ENCODE measurements around the gene CCDC69.
"Not testable (repeated sequence)": the region's sequence is repeated elsewhere in the genome, so short reads cannot be mapped to it uniquely, and the experiment has no call there.

The CCDC69 gene

GRCh38 chr5:151249281-151249680 is 25.4 kb upstream of the CCDC69 start:
- H3K4me3 ChIP-seq (ENCODE audit: low read depth in 1 of 5, low read length in 5 of 5): no peak overlapping the region
- no peaks in the 10 kb centered on the region for H3K27me3 ChIP-seq (ENCODE audit: control insufficient read depth in 5 of 5, insufficient read depth in 4 of 5, low read length in 5 of 5)
- H3K4me1 ChIP-seq (ENCODE audit: control insufficient read depth in 5 of 5, insufficient read depth in 5 of 5, low read length in 5 of 5): peaks cover 9 to 21% (median 17%) of the 10 kb centered on the region in 5 donors
- no peak overlapping the region for H3K9ac ChIP-seq (ENCODE audit: low read length in 5 of 5)
- H3K36me3 ChIP-seq (ENCODE audit: control insufficient read depth in 5 of 5, insufficient read depth in 5 of 5, low read length in 5 of 5): no peaks in the 10 kb centered on the region
- no peaks in the 10 kb centered on the region for H3K9me3 ChIP-seq (ENCODE audit: control insufficient read depth in 5 of 5, low read length in 5 of 5)
- no peak overlapping the region for H3K27ac ChIP-seq (ENCODE audit: low read depth, low read length)

- Histone ChIP-seq H3K4me3 (ENCODE audit: low read depth in 1 of 5, low read length in 5 of 5) (no peak overlapping the region), H3K36me3 (ENCODE audit: control insufficient read depth in 5 of 5, insufficient read depth in 5 of 5, low read length in 5 of 5) (no peaks in the 10 kb centered on the region), H3K27ac (ENCODE audit: low read depth, low read length) (no peak overlapping the region), H3K9me3 (ENCODE audit: control insufficient read depth in 5 of 5, low read length in 5 of 5) (no peaks in the 10 kb centered on the region), H3K4me1 (ENCODE audit: control insufficient read depth in 5 of 5, insufficient read depth in 5 of 5, low read length in 5 of 5) (peaks cover 4 to 15% (median 11%) of the 10 kb centered on the region in 5 donors), H3K9ac (ENCODE audit: low read length in 5 of 5) (no peak overlapping the region), H3K27me3 (ENCODE audit: control insufficient read depth in 5 of 5, insufficient read depth in 4 of 5, low read length in 5 of 5) (no peaks in the 10 kb centered on the region)
Observed at GRCh38 chr5:151248651-151249050, 24.8 kb upstream of the CCDC69 start.

GRCh38 chr5:151245680-151246219 is 21.9 kb upstream of the CCDC69 start:
- Histone ChIP-seq H3K9me3 (ENCODE audit: control insufficient read depth in 5 of 5, low read length in 5 of 5) (no peaks in the 10 kb centered on the region), H3K27ac (ENCODE audit: low read depth, low read length) (no peak overlapping the region), H3K36me3 (ENCODE audit: control insufficient read depth in 5 of 5, insufficient read depth in 5 of 5, low read length in 5 of 5) (no peaks in the 10 kb centered on the region), H3K9ac (ENCODE audit: low read length in 5 of 5) (no peak overlapping the region), H3K4me3 (ENCODE audit: low read depth in 1 of 5, low read length in 5 of 5) (no peak overlapping the region), H3K27me3 (ENCODE audit: control insufficient read depth in 5 of 5, insufficient read depth in 4 of 5, low read length in 5 of 5) (no peaks in the 10 kb centered on the region), H3K4me1 (ENCODE audit: control insufficient read depth in 5 of 5, insufficient read depth in 5 of 5, low read length in 5 of 5) (no peaks in the 10 kb centered on the region)

- H3K36me3 ChIP-seq (ENCODE audit: control insufficient read depth in 5 of 5, insufficient read depth in 5 of 5, low read length in 5 of 5): no peaks in the 10 kb centered on the region
Observed at GRCh38 chr5:151244206-151244605, 20.3 kb upstream of the CCDC69 start.

GRCh38 chr5:151243564-151243963 is 19.7 kb upstream of the CCDC69 start:
- Histone ChIP-seq H3K9ac (ENCODE audit: low read length in 5 of 5) (no peak overlapping the region), H3K4me1 (ENCODE audit: control insufficient read depth in 5 of 5, insufficient read depth in 5 of 5, low read length in 5 of 5) (peaks cover 0 to 3% (median 1%) of the 10 kb centered on the region in 5 donors), H3K9me3 (ENCODE audit: control insufficient read depth in 5 of 5, low read length in 5 of 5) (no peaks in the 10 kb centered on the region), H3K27ac (ENCODE audit: low read depth, low read length) (no peak overlapping the region), H3K4me3 (ENCODE audit: low read depth in 1 of 5, low read length in 5 of 5) (no peak overlapping the region), H3K27me3 (ENCODE audit: control insufficient read depth in 5 of 5, insufficient read depth in 4 of 5, low read length in 5 of 5) (no peaks in the 10 kb centered on the region), H3K36me3 (ENCODE audit: control insufficient read depth in 5 of 5, insufficient read depth in 5 of 5, low read length in 5 of 5) (no peaks in the 10 kb centered on the region)

More at GRCh38 chr5:151244206-151244605, 20.3 kb upstream of the CCDC69 start:
- Histone ChIP-seq H3K4me3 (ENCODE audit: low read depth in 1 of 5, low read length in 5 of 5) (no peak overlapping the region), H3K9ac (ENCODE audit: low read length in 5 of 5) (no peak overlapping the region), H3K9me3 (ENCODE audit: control insufficient read depth in 5 of 5, low read length in 5 of 5) (no peaks in the 10 kb centered on the region), H3K27me3 (ENCODE audit: control insufficient read depth in 5 of 5, insufficient read depth in 4 of 5, low read length in 5 of 5) (no peaks in the 10 kb centered on the region), H3K4me1 (ENCODE audit: control insufficient read depth in 5 of 5, insufficient read depth in 5 of 5, low read length in 5 of 5) (no peaks in the 10 kb centered on the region), H3K27ac (ENCODE audit: low read depth, low read length) (no peak overlapping the region)

- Histone ChIP-seq H3K4me3 (ENCODE audit: low read depth in 1 of 5, low read length in 5 of 5) (no peak overlapping the region), H3K9ac (ENCODE audit: low read length in 5 of 5) (no peak overlapping the region), H3K36me3 (ENCODE audit: control insufficient read depth in 5 of 5, insufficient read depth in 5 of 5, low read length in 5 of 5) (no peaks in the 10 kb centered on the region), H3K4me1 (ENCODE audit: control insufficient read depth in 5 of 5, insufficient read depth in 5 of 5, low read length in 5 of 5) (peaks cover 0 to 7% (median 6%) of the 10 kb centered on the region in 5 donors), H3K9me3 (ENCODE audit: control insufficient read depth in 5 of 5, low read length in 5 of 5) (no peaks in the 10 kb centered on the region), H3K27ac (ENCODE audit: low read depth, low read length) (no peak overlapping the region), H3K27me3 (ENCODE audit: control insufficient read depth in 5 of 5, insufficient read depth in 4 of 5, low read length in 5 of 5) (no peaks in the 10 kb centered on the region)
Observed at GRCh38 chr5:151243127-151243526, 19.2 kb upstream of the CCDC69 start.

GRCh38 chr5:151240924-151241635 is 17.2 kb upstream of the CCDC69 start:
- Histone ChIP-seq H3K4me3 (ENCODE audit: low read depth in 1 of 5, low read length in 5 of 5) (no peak overlapping the region), H3K27me3 (ENCODE audit: control insufficient read depth in 5 of 5, insufficient read depth in 4 of 5, low read length in 5 of 5) (no peaks in the 10 kb centered on the region), H3K27ac (ENCODE audit: low read depth, low read length) (no peak overlapping the region), H3K9me3 (ENCODE audit: control insufficient read depth in 5 of 5, low read length in 5 of 5) (no peaks in the 10 kb centered on the region), H3K4me1 (ENCODE audit: control insufficient read depth in 5 of 5, insufficient read depth in 5 of 5, low read length in 5 of 5) (peaks cover 0 to 10% (median 7%) of the 10 kb centered on the region in 5 donors), H3K36me3 (ENCODE audit: control insufficient read depth in 5 of 5, insufficient read depth in 5 of 5, low read length in 5 of 5) (no peaks in the 10 kb centered on the region), H3K9ac (ENCODE audit: low read length in 5 of 5) (no peak overlapping the region)

- H3K4me1 ChIP-seq (ENCODE audit: control insufficient read depth in 5 of 5, insufficient read depth in 5 of 5, low read length in 5 of 5): peaks cover 0 to 10% (median 10%) of the 10 kb centered on the region in 5 donors
- not testable (repeated sequence) for H3K27ac ChIP-seq (ENCODE audit: low read depth, low read length); H3K4me3 ChIP-seq (ENCODE audit: low read depth in 1 of 5, low read length in 5 of 5); H3K9ac ChIP-seq (ENCODE audit: low read length in 5 of 5); H3K27me3 ChIP-seq (ENCODE audit: control insufficient read depth in 5 of 5, insufficient read depth in 4 of 5, low read length in 5 of 5); H3K36me3 ChIP-seq (ENCODE audit: control insufficient read depth in 5 of 5, insufficient read depth in 5 of 5, low read length in 5 of 5); H3K9me3 ChIP-seq (ENCODE audit: control insufficient read depth in 5 of 5, low read length in 5 of 5)
Observed at GRCh38 chr5:151240268-151240835, 16.5 kb upstream of the CCDC69 start.

GRCh38 chr5:151239237-151239861 is 15.5 kb upstream of the CCDC69 start:
- Histone ChIP-seq H3K9ac (ENCODE audit: low read length in 5 of 5) (no peak overlapping the region), H3K27ac (ENCODE audit: low read depth, low read length) (no peak overlapping the region), H3K4me3 (ENCODE audit: low read depth in 1 of 5, low read length in 5 of 5) (peak overlapping the region in 3 of 5 donors; percentile 27 to 46 (median 45))

GRCh38 chr5:151238303-151238741 is 14.4 kb upstream of the CCDC69 start:
- no peak overlapping the region for H3K27ac ChIP-seq (ENCODE audit: low read depth, low read length)
- peaks cover 6 to 27% (median 22%) of the 10 kb centered on the region in 5 donors for H3K4me1 ChIP-seq (ENCODE audit: control insufficient read depth in 5 of 5, insufficient read depth in 5 of 5, low read length in 5 of 5)
- peak overlapping the region in 4 of 5 donors; percentile 7 to 45 (median 32) for H3K4me3 ChIP-seq (ENCODE audit: low read depth in 1 of 5, low read length in 5 of 5)
- H3K36me3 ChIP-seq (ENCODE audit: control insufficient read depth in 5 of 5, insufficient read depth in 5 of 5, low read length in 5 of 5): no peaks in the 10 kb centered on the region
- H3K9ac ChIP-seq (ENCODE audit: low read length in 5 of 5): peak overlapping the region in 1 of 5 donors; percentile 18
- no peaks in the 10 kb centered on the region for H3K27me3 ChIP-seq (ENCODE audit: control insufficient read depth in 5 of 5, insufficient read depth in 4 of 5, low read length in 5 of 5)
- no peaks in the 10 kb centered on the region for H3K9me3 ChIP-seq (ENCODE audit: control insufficient read depth in 5 of 5, low read length in 5 of 5)

More at GRCh38 chr5:151239237-151239861, 15.5 kb upstream of the CCDC69 start:
- Histone ChIP-seq H3K27me3 (ENCODE audit: control insufficient read depth in 5 of 5, insufficient read depth in 4 of 5, low read length in 5 of 5) (no peaks in the 10 kb centered on the region), H3K36me3 (ENCODE audit: control insufficient read depth in 5 of 5, insufficient read depth in 5 of 5, low read length in 5 of 5) (no peaks in the 10 kb centered on the region), H3K9me3 (ENCODE audit: control insufficient read depth in 5 of 5, low read length in 5 of 5) (no peaks in the 10 kb centered on the region), H3K4me1 (ENCODE audit: control insufficient read depth in 5 of 5, insufficient read depth in 5 of 5, low read length in 5 of 5) (peaks cover 6 to 20% (median 19%) of the 10 kb centered on the region in 5 donors)
